HFFc6 (cell line): Measurements from ENCODE around the gene CRIP1. TPM values are rescaled to one million over a fixed set of nuclear protein-coding genes. Genes with fewer than 3 reads are reported as not detected.

Experiments used
- DNase-seq: peaks from one replicate; pipeline ENCODE4 v3.0.0-alpha.2; 2018
- H3K27ac Mint-ChIP-seq: 2 replicates; pipeline ENCODE4 v1.8.0; 2020; ENCODE audit warnings: mild to moderate bottlenecking, mixed read lengths
- H3K27me3 Mint-ChIP-seq: 2 replicates; pipeline ENCODE4 v1.8.0; 2021; ENCODE audit warnings: mild to moderate bottlenecking, moderate library complexity, mixed read lengths; ENCODE audit not compliant: insufficient read depth
- H3K36me3 Mint-ChIP-seq: 2 replicates; pipeline ENCODE4 v1.8.0; 2021; ENCODE audit warnings: low read depth, mixed read lengths
- H3K4me1 Mint-ChIP-seq: 2 replicates; pipeline ENCODE4 v1.8.0; 2020; ENCODE audit warnings: low read depth, mixed read lengths
- H3K4me3 Mint-ChIP-seq: 2 replicates; pipeline ENCODE4 v1.8.0; 2020; ENCODE audit warnings: mild to moderate bottlenecking, moderate library complexity, mixed read lengths
- H3K9me3 Mint-ChIP-seq: 2 replicates; pipeline ENCODE4 v1.8.0; 2020; ENCODE audit warnings: mild to moderate bottlenecking, mixed read lengths
- CTCF ChIP-seq: fragments of 200-600 bp; sonication (generic); IDR thresholded peaks from 2 replicates; pipeline ENCODE4 v1.5.0; 2021; ENCODE audit warnings: antibody characterized with exemption, mild to moderate bottlenecking
- total RNA-seq, 6 experiments: library from RNA; stranded (reverse); fragmentation: NEBNext Ultra II Directional; extraction: Animal tissue kit (Norgen Biotek cat#: 25700); gene quantifications; 2 replicates in 1 of 6; 3 replicates in 5 of 6; pipeline ENCODE4 v1.2.3, GENCODE V29; 2021

The CRIP1 gene
- total RNA-seq, 6 experiments from 2014 or later = 4.8 to 55.2 (median 42.3) TPM

- H3K4me3 Mint-ChIP-seq = no peak overlapping the region
- H3K4me1 Mint-ChIP-seq = peaks cover 11% of the 10 kb centered on the region
- no peaks in the 10 kb centered on the region for H3K9me3 Mint-ChIP-seq
- peaks cover 5% of the 10 kb centered on the region for H3K27me3 Mint-ChIP-seq
- no peak for DNase-seq
- no peak overlapping the region for H3K27ac Mint-ChIP-seq
- H3K36me3 Mint-ChIP-seq = no peaks in the 10 kb centered on the region
- TF ChIP-seq CTCF = peak; percentile 37; the same call in 1 of the 2 replicates
These were observed 6.5 kb downstream of the CRIP1 start for GRCh38 chr14:105492971-105493871.

GRCh38 chr14:105493921-105494605 lies 7.4 kb downstream of the CRIP1 start:
- Mint-ChIP-seq H3K36me3 (no peaks in the 10 kb centered on the region), H3K4me1 (peaks cover 11% of the 10 kb centered on the region), H3K9me3 (no peaks in the 10 kb centered on the region), H3K4me3 (no peak overlapping the region), H3K27me3 (peaks cover 5% of the 10 kb centered on the region), H3K27ac (no peak overlapping the region)
- DNase-seq = no peak
- no peak for TF ChIP-seq CTCF

- peaks cover 5% of the 10 kb centered on the region for H3K27me3 Mint-ChIP-seq
- H3K4me3 Mint-ChIP-seq = no peak overlapping the region
- H3K27ac Mint-ChIP-seq = no peak overlapping the region
- no peaks in the 10 kb centered on the region for H3K9me3 Mint-ChIP-seq
- TF ChIP-seq CTCF = no peak
- H3K36me3 Mint-ChIP-seq = no peaks in the 10 kb centered on the region
- H3K4me1 Mint-ChIP-seq = peaks cover 7% of the 10 kb centered on the region
- DNase-seq = no peak
These were observed 7.9 kb downstream of the CRIP1 start for GRCh38 chr14:105494606-105494929.

GRCh38 chr14:105495101-105495989 lies 8.7 kb downstream of the CRIP1 start:
- TF ChIP-seq CTCF = no peak
- Mint-ChIP-seq H3K36me3 (no peaks in the 10 kb centered on the region), H3K9me3 (no peaks in the 10 kb centered on the region), H3K4me1 (peaks cover 5% of the 10 kb centered on the region; the same call in 1 of the 2 replicates), H3K4me3 (no peak overlapping the region), H3K27ac (no peak overlapping the region), H3K27me3 (peaks cover 5% of the 10 kb centered on the region)
- DNase-seq = no peak
